HFF-Myc (cell line): ENCODE data around the gene SLC26A8.
"Not testable (repeated sequence)": the region's sequence is repeated elsewhere in the genome, so short reads cannot be mapped to it uniquely, and the experiment has no call there.

ENCODE experiments used
- DNase-seq: peaks from one replicate; pipeline ENCODE4 v3.0.0-alpha.2; 2011; ENCODE audit warnings: low read depth; ENCODE audit errors: extremely low read depth
- H3K4me3 ChIP-seq: replicated peaks from 2 replicates; pipeline ENCODE4 v1.5.1; 2011; ENCODE audit warnings: low read depth, mild to moderate bottlenecking, control low read depth, low read length
- TF ChIP-seq, protein P1 (sequence below): IDR thresholded peaks from 2 replicates; pipeline ENCODE4 v1.5.1; 2012; ENCODE audit warnings: mild to moderate bottlenecking, low read depth, low read length, control low read depth; ENCODE audit errors: missing control alignments

SLC26A8 gene

DNA sequence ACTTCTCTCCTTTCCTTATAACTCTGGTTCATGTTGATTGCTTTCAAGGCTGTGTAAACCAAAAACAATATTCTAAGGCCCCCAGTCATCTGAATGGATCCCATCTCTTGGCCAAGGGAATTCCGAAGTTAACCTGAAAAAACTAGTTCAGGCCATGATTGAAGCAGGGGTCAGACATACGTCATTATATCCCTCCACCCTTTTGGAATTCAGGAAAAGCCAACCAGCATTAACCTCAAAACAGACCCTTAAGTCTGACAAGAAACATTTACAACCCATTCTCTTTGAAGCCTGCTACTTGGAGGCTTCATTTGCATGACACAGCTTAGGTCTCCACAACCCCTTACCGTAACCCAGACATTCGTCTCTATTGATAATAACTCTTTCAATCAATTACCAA, 39.7 kb downstream of the SLC26A8 start:
- TF ChIP-seq, protein P1, sequence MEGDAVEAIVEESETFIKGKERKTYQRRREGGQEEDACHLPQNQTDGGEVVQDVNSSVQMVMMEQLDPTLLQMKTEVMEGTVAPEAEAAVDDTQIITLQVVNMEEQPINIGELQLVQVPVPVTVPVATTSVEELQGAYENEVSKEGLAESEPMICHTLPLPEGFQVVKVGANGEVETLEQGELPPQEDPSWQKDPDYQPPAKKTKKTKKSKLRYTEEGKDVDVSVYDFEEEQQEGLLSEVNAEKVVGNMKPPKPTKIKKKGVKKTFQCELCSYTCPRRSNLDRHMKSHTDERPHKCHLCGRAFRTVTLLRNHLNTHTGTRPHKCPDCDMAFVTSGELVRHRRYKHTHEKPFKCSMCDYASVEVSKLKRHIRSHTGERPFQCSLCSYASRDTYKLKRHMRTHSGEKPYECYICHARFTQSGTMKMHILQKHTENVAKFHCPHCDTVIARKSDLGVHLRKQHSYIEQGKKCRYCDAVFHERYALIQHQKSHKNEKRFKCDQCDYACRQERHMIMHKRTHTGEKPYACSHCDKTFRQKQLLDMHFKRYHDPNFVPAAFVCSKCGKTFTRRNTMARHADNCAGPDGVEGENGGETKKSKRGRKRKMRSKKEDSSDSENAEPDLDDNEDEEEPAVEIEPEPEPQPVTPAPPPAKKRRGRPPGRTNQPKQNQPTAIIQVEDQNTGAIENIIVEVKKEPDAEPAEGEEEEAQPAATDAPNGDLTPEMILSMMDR = no peak
- DNase-seq = no peak
- no peak overlapping the region for H3K4me3 ChIP-seq

DNA sequence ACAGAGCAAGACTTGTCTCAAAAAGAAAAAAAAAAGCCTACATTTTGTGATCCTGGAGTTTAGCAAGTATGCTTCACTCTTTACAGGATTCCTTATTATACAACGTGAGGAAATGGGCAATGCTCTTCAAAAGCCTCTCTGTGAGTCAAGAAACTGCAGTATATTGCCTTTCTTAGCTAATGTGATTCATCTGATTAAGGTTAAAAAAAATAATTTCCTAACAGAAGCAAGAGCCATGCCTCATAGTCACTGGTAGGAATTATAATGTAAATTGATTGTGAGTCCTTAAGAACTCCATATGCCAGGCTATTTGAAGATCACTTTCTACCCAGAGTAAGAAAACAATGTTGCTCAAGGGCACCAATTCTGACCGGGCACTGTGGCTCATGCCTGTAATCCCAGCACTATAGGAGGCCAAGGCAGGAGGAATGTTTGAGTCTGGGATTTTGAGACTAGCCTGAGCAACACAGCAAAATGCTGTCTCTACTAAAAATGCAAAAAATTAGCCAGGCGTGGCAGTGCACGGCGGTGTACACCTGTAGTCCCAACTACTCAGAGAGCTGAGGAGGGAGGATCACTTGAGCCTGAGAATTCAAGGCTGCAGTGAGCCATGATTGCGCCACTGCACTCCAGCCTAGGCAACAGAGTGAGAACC, 43.3 kb downstream of the SLC26A8 start:
- no peak for DNase-seq
- TF ChIP-seq, protein P1 = no peak
- H3K4me3 ChIP-seq = no peak overlapping the region

DNA sequence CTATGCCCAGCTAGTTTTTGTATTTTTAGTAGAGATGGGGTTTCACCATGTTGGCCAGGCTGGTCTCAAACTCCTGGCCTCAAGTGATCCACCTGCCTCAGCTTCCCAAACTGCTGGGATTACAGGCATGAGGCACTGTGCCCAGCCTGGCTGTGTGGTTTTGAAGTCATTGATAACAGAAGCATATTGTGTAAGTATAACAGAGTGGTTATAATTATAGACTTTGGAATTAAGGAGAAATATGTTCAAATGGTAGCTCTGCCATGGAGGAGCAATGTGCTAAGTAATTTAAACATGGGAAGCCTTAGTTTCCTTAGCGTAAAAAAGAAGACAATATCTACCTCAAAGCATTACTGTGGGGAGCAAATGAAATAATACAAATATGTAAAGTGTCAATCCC, 44.3 kb downstream of the SLC26A8 start:
- not testable (repeated sequence) for DNase-seq, H3K4me3 ChIP-seq

GRCh38 chr6:35977308-35977707, 47.1 kb downstream of the SLC26A8 start:
- no peak overlapping the region for H3K4me3 ChIP-seq
- no peak for DNase-seq
- TF ChIP-seq, protein P1 = no peak

DNA sequence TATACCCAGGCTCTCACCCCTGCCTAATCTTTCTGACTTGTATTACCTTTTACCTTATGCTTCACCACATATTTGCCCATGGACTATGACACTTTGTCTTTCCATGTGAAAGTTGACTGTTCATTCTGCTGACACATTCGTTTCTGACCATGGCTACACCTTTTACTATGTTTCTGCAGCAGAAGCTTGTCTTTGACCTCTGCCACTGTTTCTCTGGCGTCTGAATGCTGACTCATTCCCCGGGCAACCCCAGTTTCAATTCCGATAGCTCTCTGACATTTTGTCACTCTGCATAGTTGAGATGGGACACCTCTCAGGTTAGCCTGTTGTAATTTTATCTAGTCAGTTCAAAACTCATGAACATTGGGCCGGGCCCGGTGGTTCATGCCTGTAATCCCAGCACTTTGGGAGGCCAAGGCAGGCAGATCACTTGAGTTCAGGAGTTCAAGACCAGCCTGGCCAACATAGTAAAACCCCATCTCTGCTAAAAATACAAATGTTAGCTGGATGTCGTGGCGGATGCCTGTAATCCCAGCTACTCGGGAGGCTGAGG, 50.7 kb downstream of the SLC26A8 start:
- DNase-seq = no peak
- TF ChIP-seq, protein P1 = no peak
- no peak overlapping the region for H3K4me3 ChIP-seq

- DNase-seq = no peak
- H3K4me3 ChIP-seq = no peak overlapping the region
- TF ChIP-seq, protein P1 = no peak
These were observed 51.7 kb downstream of the SLC26A8 start for GRCh38 chr6:35972471-35973367.

- TF ChIP-seq, protein P1 = no peak
- DNase-seq = no peak
These were observed 54.3 kb downstream of the SLC26A8 start for GRCh38 chr6:35970181-35970580.

More at GRCh38 chr6:35970181-35970580, 54.3 kb downstream of the SLC26A8 start:
- no peak overlapping the region for H3K4me3 ChIP-seq
